Heart left ventricle (tissue), 13 donors: Measurements from ENCODE around the gene BRD1.

Experiments
- POLR2A ChIP-seq, 2 donors: fragments of 450-650 bp; IDR thresholded peaks; one replicate each; pipeline ENCODE4 v1.6.1; 2017; ENCODE audit warnings: antibody characterized with exemption in 2 of 2, mild to moderate bottlenecking in 2 of 2, moderate library complexity in 2 of 2
- TF ChIP-seq, protein P1 (sequence below), 12 donors: fragments of 200-600 bp; sonication (generic) in 4 of 12; IDR thresholded peaks; one replicate each; pipeline versions ENCODE4 v1.5.0 to v1.8.0; 2018 to 2022; ENCODE audit warnings: antibody characterized with exemption in 12 of 12, mild to moderate bottlenecking in 5 of 12
- donor health status: ischemic (EF 13 %, LVEDD 7.1; RV severe dilation, severe dysfunction).
- donor health status: DM: no; HTN: yes; CAD: no.
- donor health status: DM: no; HTN: no; CAD: no.
- donor health status: ischemic (EF 25% LVEDD 6.9; RV normal size, moderate dysfunction).
- donor health status: ischemic (EF 25% LVEDD 5.7; RV mildly dilated, moderate dysfunction).
- donor health status: ischemic (EF 35%, LVEDD 5.7; RV mildly dilated, moderate dysfunction).
- donor health status: nonischemic (EF 11% LVEDD 7.7; RV severe dilation, severe dysfunction).
- donor health status: DM: yes; HTN: yes; CAD: no.
- donor health status: PGD.
- donor health status: ischemic (EF 29% LVEDD 5.4; RV normal size, mild dysfunction).
- donor health status: nonischemic (EF 23%, LVEDD 6.1; RV moderate dilation, normal function).

GRCh38 chr22:49739138-49739537 lies 88.5 kb downstream of the BRD1 start:
- TF ChIP-seq, protein P1, sequence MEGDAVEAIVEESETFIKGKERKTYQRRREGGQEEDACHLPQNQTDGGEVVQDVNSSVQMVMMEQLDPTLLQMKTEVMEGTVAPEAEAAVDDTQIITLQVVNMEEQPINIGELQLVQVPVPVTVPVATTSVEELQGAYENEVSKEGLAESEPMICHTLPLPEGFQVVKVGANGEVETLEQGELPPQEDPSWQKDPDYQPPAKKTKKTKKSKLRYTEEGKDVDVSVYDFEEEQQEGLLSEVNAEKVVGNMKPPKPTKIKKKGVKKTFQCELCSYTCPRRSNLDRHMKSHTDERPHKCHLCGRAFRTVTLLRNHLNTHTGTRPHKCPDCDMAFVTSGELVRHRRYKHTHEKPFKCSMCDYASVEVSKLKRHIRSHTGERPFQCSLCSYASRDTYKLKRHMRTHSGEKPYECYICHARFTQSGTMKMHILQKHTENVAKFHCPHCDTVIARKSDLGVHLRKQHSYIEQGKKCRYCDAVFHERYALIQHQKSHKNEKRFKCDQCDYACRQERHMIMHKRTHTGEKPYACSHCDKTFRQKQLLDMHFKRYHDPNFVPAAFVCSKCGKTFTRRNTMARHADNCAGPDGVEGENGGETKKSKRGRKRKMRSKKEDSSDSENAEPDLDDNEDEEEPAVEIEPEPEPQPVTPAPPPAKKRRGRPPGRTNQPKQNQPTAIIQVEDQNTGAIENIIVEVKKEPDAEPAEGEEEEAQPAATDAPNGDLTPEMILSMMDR (IDR thresholded peaks at IDR 0.05): no peak
- no peak for TF ChIP-seq POLR2A (IDR thresholded peaks at IDR 0.05)
